RWPE2 (cell line): ENCODE results near the gene NCOA4.

ENCODE experiments used
- ATAC-seq: fragments of 200-7000 bp; cut with Tn5 transposase; 3 replicates; pipeline ENCODE4 v1.9.1; 2021; ENCODE audit warnings: low read depth
- DNase-seq: peaks from one replicate; pipeline ENCODE4 v3.0.0-alpha.2; 2020; ENCODE audit warnings: low spot score
- H3K27ac ChIP-seq: fragments of 450-650 bp; 2 replicates; pipeline ENCODE4 v1.5.1; 2017; ENCODE audit warnings: mild to moderate bottlenecking; ENCODE audit not compliant: poor library complexity, severe bottlenecking
- H3K27me3 ChIP-seq: fragments of 250-450 bp; sonication (Bioruptor Pico); 2 replicates; pipeline ENCODE4 v1.5.1; 2021; ENCODE audit warnings: mild to moderate bottlenecking, moderate library complexity; ENCODE audit not compliant: insufficient read depth, poor library complexity, severe bottlenecking
- H3K36me3 ChIP-seq: fragments of 250-450 bp; sonication (Bioruptor Pico); 2 replicates; pipeline ENCODE4 v1.5.1; 2020; ENCODE audit warnings: low read depth, mild to moderate bottlenecking, moderate library complexity
- H3K4me1 ChIP-seq: fragments of 250-450 bp; sonication (Bioruptor Pico); 2 replicates; pipeline ENCODE4 v1.5.1; 2021; ENCODE audit warnings: mild to moderate bottlenecking, moderate library complexity; ENCODE audit not compliant: insufficient read depth, poor library complexity, severe bottlenecking
- H3K4me3 ChIP-seq: fragments of 250-450 bp; sonication (Bioruptor Pico); 2 replicates; pipeline ENCODE4 v1.5.1; 2021; ENCODE audit warnings: mild to moderate bottlenecking, moderate library complexity; ENCODE audit not compliant: severe bottlenecking
- H3K9me3 ChIP-seq: fragments of 250-450 bp; sonication (Bioruptor Pico); 2 replicates; pipeline ENCODE4 v1.5.1; 2021; ENCODE audit warnings: mild to moderate bottlenecking, moderate library complexity; ENCODE audit not compliant: severe bottlenecking
- CTCF ChIP-seq: fragments of 450-650 bp; IDR thresholded peaks from one replicate; pipeline ENCODE4 v1.5.1; 2017; ENCODE audit warnings: mild to moderate bottlenecking, moderate library complexity; ENCODE audit not compliant: poor library complexity, severe bottlenecking

Gene NCOA4

GRCh38 chr10:46028584-46029460 is 1.6 kb downstream of the NCOA4 start:
- Histone ChIP-seq H3K36me3 (peaks cover 10% of the 10 kb centered on the region), H3K27ac (peak overlapping the region; percentile 66), H3K4me3 (peak overlapping the region; percentile 58), H3K27me3 (no peaks in the 10 kb centered on the region), H3K4me1 (peaks cover 14% of the 10 kb centered on the region), H3K9me3 (no peaks in the 10 kb centered on the region)
- TF ChIP-seq CTCF = peak; percentile 83
- ATAC-seq (peak; percentile 51), DNase-seq (no peak)

GRCh38 chr10:46026106-46026505 is 4.3 kb downstream of the NCOA4 start:
- Histone ChIP-seq H3K27me3 (no peaks in the 10 kb centered on the region), H3K27ac (no peak overlapping the region), H3K9me3 (no peaks in the 10 kb centered on the region), H3K4me3 (no peak overlapping the region), H3K36me3 (peaks cover 10% of the 10 kb centered on the region), H3K4me1 (peaks cover 29% of the 10 kb centered on the region)
- ATAC-seq (no peak), DNase-seq (no peak)
- no peak for TF ChIP-seq CTCF

DNA sequence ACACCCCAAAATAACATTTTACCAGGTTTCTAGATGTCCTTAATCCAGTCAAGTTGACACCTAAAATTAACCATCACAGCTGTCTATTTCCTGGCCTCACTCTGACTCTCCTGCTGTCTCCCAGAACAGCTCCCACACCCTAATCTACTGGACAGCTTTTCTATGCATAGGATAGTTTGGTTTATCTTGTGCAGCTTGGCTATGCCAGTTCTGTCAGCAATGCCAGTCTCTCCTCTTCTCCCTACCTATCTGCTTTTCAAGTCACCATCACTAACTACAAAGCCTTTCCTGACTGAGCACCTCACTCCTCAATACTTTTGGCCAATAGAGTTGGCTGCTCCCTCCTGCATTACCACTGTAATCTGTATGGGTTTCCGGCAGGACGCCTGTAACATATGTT is 5.0 kb downstream of the NCOA4 start:
- DNase-seq (no peak), ATAC-seq (no peak)
- Histone ChIP-seq H3K27me3 (no peaks in the 10 kb centered on the region), H3K4me3 (no peak overlapping the region), H3K4me1 (peaks cover 30% of the 10 kb centered on the region), H3K27ac (no peak overlapping the region), H3K9me3 (no peaks in the 10 kb centered on the region), H3K36me3 (peaks cover 10% of the 10 kb centered on the region)
- no peak for TF ChIP-seq CTCF

DNA sequence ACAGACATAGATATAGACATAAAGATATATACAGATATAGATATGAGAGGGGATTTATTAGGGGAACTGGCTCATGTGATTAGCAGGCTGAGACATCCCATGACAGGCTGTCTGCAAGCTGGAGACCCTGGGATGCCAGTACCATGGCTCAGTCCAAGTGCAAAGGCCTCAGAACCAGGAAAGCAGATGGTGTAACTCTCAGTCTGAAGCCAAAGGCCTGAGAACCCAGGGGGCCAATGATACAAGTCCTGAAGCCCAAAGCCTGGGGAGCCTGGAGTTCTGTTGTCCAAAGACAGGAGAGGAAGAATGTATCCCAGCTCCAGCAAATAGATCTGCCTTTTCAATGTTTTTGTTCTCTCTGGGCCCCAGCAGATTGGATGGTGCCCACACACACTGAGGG is 5.5 kb downstream of the NCOA4 start:
- Histone ChIP-seq H3K9me3 (no peaks in the 10 kb centered on the region), H3K36me3 (peaks cover 10% of the 10 kb centered on the region), H3K4me3 (no peak overlapping the region), H3K4me1 (peaks cover 30% of the 10 kb centered on the region), H3K27ac (peak overlapping the region; percentile 57), H3K27me3 (no peaks in the 10 kb centered on the region)
- DNase-seq = no peak
- TF ChIP-seq CTCF = no peak
- no peak for ATAC-seq
